IPS DF 6.9 (cell line): ENCODE data around the gene ALPI.

Source experiments
- DNase-seq: peaks from one replicate; pipeline ENCODE4 v3.0.0-alpha.2; 2013; ENCODE audit warnings: low read depth, low spot score
- H3K27ac ChIP-seq: one replicate; pipeline ENCODE4 v1.5.1; 2013; ENCODE audit warnings: low read length, control low read depth
- H3K27me3 ChIP-seq: 2 replicates; pipeline ENCODE4 v1.6.1; 2013; ENCODE audit warnings: mild to moderate bottlenecking, low read length; ENCODE audit not compliant: control insufficient read depth, insufficient read depth
- H3K36me3 ChIP-seq: 2 replicates; pipeline ENCODE4 v1.6.1; 2013; ENCODE audit warnings: low read length; ENCODE audit not compliant: control insufficient read depth, insufficient read depth
- H3K4me1 ChIP-seq: 2 replicates; pipeline ENCODE4 v1.6.1; 2013; ENCODE audit warnings: low read length; ENCODE audit not compliant: control insufficient read depth, insufficient read depth
- H3K4me3 ChIP-seq: 2 replicates; pipeline ENCODE4 v1.5.1; 2013; ENCODE audit warnings: mild to moderate bottlenecking, low read length
- H3K9me3 ChIP-seq: 2 replicates; pipeline ENCODE4 v1.6.1; 2013; ENCODE audit warnings: low read length, inconsistent platforms; ENCODE audit not compliant: control insufficient read depth, insufficient read depth
- WGBS: extraction: QIAGEN DNeasy Blood & Tissue Kit; methylation state at CpG from one replicate; pipeline ENCODE4 v1.1.7; 2013; ENCODE audit warnings: mixed read lengths, missing lambda C conversion rate; ENCODE audit not compliant: insufficient read length, insufficient coverage; 5-methylcytosine and 5-hydroxymethylcytosine counted together

ALPI gene

DNA sequence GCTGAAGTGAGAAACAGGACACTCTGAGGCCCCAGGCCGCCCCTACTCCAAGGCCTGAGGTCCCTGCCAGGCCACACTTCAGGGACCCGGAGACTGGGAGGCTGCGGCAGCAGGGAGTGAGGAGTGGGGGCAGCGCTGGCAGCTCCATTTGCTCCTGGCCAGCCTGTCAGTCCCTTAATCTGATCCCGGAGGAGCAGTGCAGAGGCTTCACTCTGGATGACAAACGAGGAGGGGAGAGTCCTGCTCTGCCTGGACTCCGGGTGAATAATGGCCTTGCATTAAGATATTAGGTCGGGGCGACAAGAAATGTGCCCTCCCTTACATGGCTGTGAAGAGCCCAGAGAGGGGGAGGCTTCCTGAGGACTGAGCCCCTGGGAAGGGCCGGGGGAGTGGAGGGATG lies 49.9 kb downstream of the ALPI start:
- no CpG with 5 or more reads among the region's 10 CpGs for WGBS
- Histone ChIP-seq H3K9me3 (no peaks in the 10 kb centered on the region), H3K4me1 (peaks cover 4% of the 10 kb centered on the region), H3K27me3 (peaks cover 17% of the 10 kb centered on the region), H3K4me3 (no peak overlapping the region), H3K27ac (no peak overlapping the region), H3K36me3 (no peaks in the 10 kb centered on the region)
- DNase-seq, result no peak

DNA sequence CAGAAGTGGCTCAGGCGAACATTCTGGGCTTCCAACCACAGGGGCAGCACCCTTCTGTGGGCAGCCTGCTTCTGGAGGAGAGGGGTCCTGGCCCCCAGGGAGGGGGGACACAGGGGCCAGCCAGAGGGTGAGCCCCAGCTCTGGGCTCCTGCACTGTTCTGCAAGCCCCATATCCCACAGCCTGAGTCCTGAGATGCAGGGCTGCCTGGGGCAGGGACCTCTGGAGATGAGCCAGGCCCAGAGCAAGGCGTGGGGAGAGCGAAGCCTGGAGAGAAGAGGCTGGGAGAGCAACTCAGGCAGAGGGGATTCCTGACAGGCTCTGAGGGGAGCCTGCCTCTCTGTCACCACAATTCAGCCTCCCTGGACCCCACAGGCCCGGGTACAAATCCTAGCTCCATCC lies 50.8 kb downstream of the ALPI start:
- Histone ChIP-seq H3K4me1 (peaks cover 4% of the 10 kb centered on the region), H3K27me3 (peaks cover 17% of the 10 kb centered on the region), H3K36me3 (no peaks in the 10 kb centered on the region), H3K4me3 (no peak overlapping the region), H3K9me3 (no peaks in the 10 kb centered on the region), H3K27ac (no peak overlapping the region)
- WGBS, result no CpG with 5 or more reads among the region's 4 CpGs
- no peak for DNase-seq

DNA sequence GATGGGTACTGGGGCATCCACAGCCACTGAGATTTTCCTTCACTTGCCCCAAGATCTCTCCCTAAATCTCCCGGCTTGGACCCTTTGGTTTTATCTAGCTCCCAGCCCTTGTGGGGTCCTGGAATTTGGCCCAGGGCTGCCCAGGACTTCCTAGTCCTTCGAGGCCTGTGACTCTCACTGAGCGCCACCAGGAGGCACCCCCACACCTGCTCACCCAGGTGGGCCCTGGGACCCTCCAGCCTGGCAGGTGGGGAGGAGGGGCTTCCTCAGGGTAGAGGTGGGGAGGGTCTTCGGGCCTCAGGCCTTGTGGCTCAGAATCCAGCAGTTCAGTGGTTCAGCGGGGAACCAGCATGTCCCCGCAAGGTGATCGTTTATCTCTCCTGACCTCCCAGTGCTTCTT lies 52.3 kb downstream of the ALPI start:
- no peak for DNase-seq
- H3K36me3 ChIP-seq, result no peaks in the 10 kb centered on the region
- H3K27me3 ChIP-seq, result peaks cover 17% of the 10 kb centered on the region
- WGBS, result no CpG with 5 or more reads among the region's 7 CpGs
- 0 out of 2 replicates have a peak, but pooled peaks cover 1% of the 10 kb centered on the region for H3K4me1 ChIP-seq
- H3K27ac ChIP-seq, result no peak overlapping the region
- no peaks in the 10 kb centered on the region for H3K9me3 ChIP-seq
- H3K4me3 ChIP-seq, result no peak overlapping the region
